OCI-LY7 (cell line): ENCODE measurements around the gene FGD5.

Source experiments
- EZH2phosphoT487 ChIP-seq: fragments of 200-600 bp; sonication (generic); IDR thresholded peaks from 2 replicates; pipeline ENCODE4 v1.6.1; 2018; ENCODE audit warnings: low read depth, borderline replicate concordance, mild to moderate bottlenecking, mixed run types, antibody characterized with exemption, low read length, moderate library complexity, mixed read lengths
- TF ChIP-seq, protein P1 (sequence below): fragments of 200-600 bp; sonication (generic); conservative IDR thresholded peaks from 2 replicates; pipeline ENCODE4 v1.5.1; 2014; ENCODE audit warnings: mild to moderate bottlenecking, antibody characterized with exemption, low read length, moderate library complexity, mixed read lengths

DNA sequence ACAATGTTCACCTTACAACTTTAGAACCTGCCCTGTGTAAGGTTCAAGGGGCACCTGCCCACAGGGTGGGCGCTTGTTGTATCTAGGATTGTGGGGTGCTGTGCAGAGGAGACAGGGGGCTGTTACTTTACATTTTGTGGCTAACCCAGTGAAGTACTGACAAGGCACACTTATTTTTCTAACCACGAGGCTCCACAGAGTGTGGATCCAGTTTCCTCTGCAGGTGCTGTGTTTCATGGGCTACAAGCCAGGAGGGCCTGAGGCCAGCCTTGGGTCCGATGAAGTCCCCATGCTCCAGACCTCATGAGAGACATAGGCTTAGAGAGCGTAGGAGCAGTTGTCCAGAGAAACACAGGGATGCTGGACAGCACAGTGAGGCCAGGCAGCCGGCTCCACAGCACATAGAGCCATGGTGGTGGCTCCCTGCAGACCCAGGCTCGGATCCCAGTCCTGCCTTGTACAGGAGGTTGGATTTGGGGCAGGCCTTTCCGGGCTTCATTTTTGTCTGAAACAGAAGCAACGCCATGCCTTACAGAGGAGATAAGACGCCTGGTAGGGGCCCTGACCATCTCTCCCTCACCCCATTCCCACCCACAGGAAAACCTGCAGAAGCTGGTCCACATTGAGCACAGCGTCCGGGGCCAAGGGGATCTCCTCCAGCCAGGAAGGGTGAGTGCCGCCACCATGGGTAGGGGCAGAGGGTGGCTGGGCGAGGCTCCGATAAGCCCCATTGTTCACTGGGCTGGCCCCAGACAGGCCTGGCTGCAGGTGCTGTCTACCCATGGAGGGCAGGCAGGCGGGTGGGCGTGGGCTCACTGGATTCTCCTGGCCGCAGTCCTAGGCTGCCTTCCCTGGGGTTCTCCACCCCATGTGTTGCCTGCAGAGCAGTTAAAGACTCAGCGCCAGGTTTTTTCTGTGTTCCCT lies 88.5 kb downstream of the FGD5 start:
- TF ChIP-seq, protein P1, sequence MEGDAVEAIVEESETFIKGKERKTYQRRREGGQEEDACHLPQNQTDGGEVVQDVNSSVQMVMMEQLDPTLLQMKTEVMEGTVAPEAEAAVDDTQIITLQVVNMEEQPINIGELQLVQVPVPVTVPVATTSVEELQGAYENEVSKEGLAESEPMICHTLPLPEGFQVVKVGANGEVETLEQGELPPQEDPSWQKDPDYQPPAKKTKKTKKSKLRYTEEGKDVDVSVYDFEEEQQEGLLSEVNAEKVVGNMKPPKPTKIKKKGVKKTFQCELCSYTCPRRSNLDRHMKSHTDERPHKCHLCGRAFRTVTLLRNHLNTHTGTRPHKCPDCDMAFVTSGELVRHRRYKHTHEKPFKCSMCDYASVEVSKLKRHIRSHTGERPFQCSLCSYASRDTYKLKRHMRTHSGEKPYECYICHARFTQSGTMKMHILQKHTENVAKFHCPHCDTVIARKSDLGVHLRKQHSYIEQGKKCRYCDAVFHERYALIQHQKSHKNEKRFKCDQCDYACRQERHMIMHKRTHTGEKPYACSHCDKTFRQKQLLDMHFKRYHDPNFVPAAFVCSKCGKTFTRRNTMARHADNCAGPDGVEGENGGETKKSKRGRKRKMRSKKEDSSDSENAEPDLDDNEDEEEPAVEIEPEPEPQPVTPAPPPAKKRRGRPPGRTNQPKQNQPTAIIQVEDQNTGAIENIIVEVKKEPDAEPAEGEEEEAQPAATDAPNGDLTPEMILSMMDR = no peak
- no peak for TF ChIP-seq EZH2phosphoT487
